HCT116 (cell line): Measurements from ENCODE around the gene CCNL2. TPM values are rescaled to one million over a fixed set of nuclear protein-coding genes. Genes with fewer than 3 reads are reported as not detected.
"Not testable (repeated sequence)": the region's sequence is repeated elsewhere in the genome, so short reads cannot be mapped to it uniquely, and the experiment has no call there.

Experiments used
- ATAC-seq: fragments of 200-7000 bp; cut with Tn5 transposase; 2 replicates; pipeline ENCODE4 v1.9.1; 2020; ENCODE audit warnings: mild to moderate bottlenecking, moderate library complexity
- BruUV-seq: library from RNA; stranded (reverse); fragments of 400-500 nt; replicated peaks from 2 replicates; lab custom pipeline; 2021; lab: Mats Ljungman, UMichigan
- CTCF ChIA-PET: fragments of 300-600 bp; sonication (Branson Sonifier 250); formaldehyde crosslinking; loops from one replicate; lab custom pipeline; 2021; ENCODE audit warnings: antibody characterized with exemption; lab: Charles Lee
- POLR2A ChIA-PET: fragments of 300-600, 350-600 bp; sonication (Branson Sonifier 250); formaldehyde crosslinking; loops from one replicate; lab custom pipeline; 2021; ENCODE audit warnings: antibody characterized with exemption; lab: Charles Lee
- RAD21 ChIA-PET, 2 experiments: fragments of 300-600 bp; sonication (Branson Sonifier 250); formaldehyde crosslinking; loops; one replicate each; lab custom pipeline; 2023; ENCODE audit warnings: low total read pairs in 2 of 2; ENCODE audit not compliant: uncharacterized antibody in 2 of 2, unreplicated experiment in 2 of 2, low non-redundant PET in 1 of 2; lab: Charles Lee
- DNase-seq: peaks from one replicate; pipeline ENCODE4 v3.0.0-alpha.2; 2010; ENCODE audit warnings: low read depth, low spot score
- H2AFZ ChIP-seq: fragments of 200-600 bp; shearing (Covaris generic), sonication (generic); 2 replicates; pipeline ENCODE4 v1.6.1; 2017; ENCODE audit warnings: low read depth, mixed run types, mixed read lengths, antibody characterized with exemption, low read length; ENCODE audit not compliant: poor library complexity, severe bottlenecking
- H3K27ac ChIP-seq: 2 replicates; pipeline ENCODE4 v1.5.1; 2012; ENCODE audit warnings: low read depth, low read length
- H3K27me3 ChIP-seq: fragments of 200-600 bp; sonication (generic); 2 replicates; pipeline ENCODE4 v1.6.1; 2016; ENCODE audit warnings: mixed run types, low read length, mixed read lengths; ENCODE audit not compliant: insufficient read depth
- H3K36me3 ChIP-seq, 2 experiments: fragments of 200-500 bp in 1 of 2; fragments of 200-600 bp in 1 of 2; sonication (Bioruptor generic) in 1 of 2; sonication (generic) in 1 of 2; 2 replicates each; pipeline versions ENCODE4 v1.5.1 to v1.6.1; 2014 to 2016; ENCODE audit warnings: low read length in 2 of 2, inconsistent platforms in 1 of 2, mixed read lengths in 1 of 2, mixed run types in 1 of 2; ENCODE audit not compliant: insufficient read depth in 2 of 2, control insufficient read depth in 1 of 2
- H3K4me1 ChIP-seq, 2 experiments: fragments of 200-600 bp in 1 of 2; sonication (generic) in 1 of 2; 2 replicates each; pipeline versions ENCODE4 v1.5.1 to v1.6.1; 2012 to 2017; ENCODE audit warnings: low read length in 2 of 2, inconsistent platforms in 1 of 2, mild to moderate bottlenecking in 1 of 2, mixed read lengths in 1 of 2, mixed run types in 1 of 2, moderate library complexity in 1 of 2; ENCODE audit not compliant: insufficient read depth in 2 of 2, control insufficient read depth in 1 of 2
- H3K4me2 ChIP-seq: fragments of 200-600 bp; sonication (generic); 2 replicates; pipeline ENCODE4 v1.6.1; 2017; ENCODE audit warnings: mixed run types, low read length, mixed read lengths
- H3K4me3 ChIP-seq, 2 experiments: fragments of 200-600 bp in 1 of 2; sonication (generic) in 1 of 2; replicated peaks in 1 of 2; 2 replicates each; pipeline ENCODE4 v1.5.1; 2011 to 2016; ENCODE audit warnings: low read length in 2 of 2, control low read depth in 1 of 2, low read depth in 1 of 2, mild to moderate bottlenecking in 1 of 2, mixed read lengths in 1 of 2, mixed run types in 1 of 2
- H3K79me2 ChIP-seq: fragments of 200-600 bp; sonication (generic); 2 replicates; pipeline ENCODE4 v1.6.1; 2017; ENCODE audit warnings: mild to moderate bottlenecking, mixed run types, low read length, moderate library complexity, mixed read lengths; ENCODE audit not compliant: insufficient read depth
- H3K9ac ChIP-seq: fragments of 200-600 bp; sonication (generic); 2 replicates; pipeline ENCODE4 v1.6.1; 2016; ENCODE audit warnings: low read length, mixed read lengths
- H3K9me2 ChIP-seq: fragments of 200-600 bp; sonication (generic), shearing (Covaris generic); 2 replicates; pipeline ENCODE4 v1.6.1; 2017; ENCODE audit warnings: mixed run types, mild to moderate bottlenecking, moderate library complexity; ENCODE audit not compliant: insufficient read depth
- H3K9me3 ChIP-seq, 2 experiments: fragments of 200-500 bp in 1 of 2; fragments of 200-600 bp in 1 of 2; sonication (Bioruptor generic) in 1 of 2; sonication (generic) in 1 of 2; 2 replicates each; pipeline ENCODE4 v1.6.1; 2014 to 2017; ENCODE audit warnings: low read length in 2 of 2, mixed read lengths in 2 of 2, inconsistent platforms in 1 of 2, low read depth in 1 of 2, mild to moderate bottlenecking in 1 of 2, mixed run types in 1 of 2, moderate library complexity in 1 of 2; ENCODE audit not compliant: control insufficient read depth in 1 of 2, insufficient read depth in 1 of 2
- H4K20me1 ChIP-seq: fragments of 200-600 bp; sonication (generic), shearing (Covaris generic); 2 replicates; pipeline ENCODE4 v1.6.1; 2017; ENCODE audit warnings: mixed run types, mild to moderate bottlenecking, moderate library complexity; ENCODE audit not compliant: insufficient read depth
- EZH2phosphoT487 ChIP-seq: fragments of 200-600 bp; IDR thresholded peaks from 2 replicates; pipeline ENCODE4 v1.6.1; 2018; ENCODE audit warnings: antibody characterized with exemption, borderline replicate concordance
- JUND ChIP-seq: IDR thresholded peaks from 2 replicates; pipeline ENCODE4 v1.6.1; 2012
- POLR2A ChIP-seq: IDR thresholded peaks from 2 replicates; pipeline ENCODE4 v1.7.0; 2011; ENCODE audit warnings: borderline replicate concordance; ENCODE audit not compliant: insufficient read depth, insufficient read length; ENCODE audit errors: extremely low read depth
- POLR2AphosphoS5 ChIP-seq: IDR thresholded peaks from 2 replicates; pipeline ENCODE4 v1.6.1; 2011; ENCODE audit warnings: mild to moderate bottlenecking, low read depth, low read length, moderate library complexity
- intact Hi-C: fragments of 100-400 bp; cut with micrococcal nuclease; formaldehyde crosslinking; loops from 2 replicates; pipeline ENCODE4 v1.10.0; 2022
- total RNA-seq: library from RNA; stranded (reverse); gene quantifications from one replicate; pipeline ENCODE4 v1.2.1, GENCODE V29; 2021; ENCODE audit not compliant: unreplicated experiment

The CCNL2 gene
- total RNA-seq, 1 experiment from 2014 or later: 173 TPM

DNA sequence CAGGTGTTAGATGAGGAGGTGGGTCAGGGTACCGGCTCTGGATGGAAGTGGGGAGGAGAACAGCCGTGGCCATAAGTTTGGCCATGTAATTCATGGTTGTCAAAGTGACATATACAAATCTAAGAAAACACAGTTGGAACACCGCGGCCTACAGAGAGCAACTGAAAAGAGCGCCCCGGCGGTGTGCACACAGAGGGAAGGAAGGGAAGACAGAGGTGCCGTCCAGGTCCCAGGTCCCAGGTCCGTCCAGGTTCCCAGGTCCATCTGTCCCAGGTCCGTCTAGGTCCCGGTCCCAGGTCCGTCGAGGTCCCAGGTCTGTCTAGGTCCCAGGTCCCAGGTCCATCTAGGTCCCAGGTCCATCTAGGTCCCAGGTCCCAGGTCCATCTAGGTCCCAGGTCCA lies 12.5 kb upstream of the CCNL2 start:
- Histone ChIP-seq H3K4me1 (peaks cover 6% of the 10 kb centered on the region in 2 experiments), H3K4me2 (no peak overlapping the region), H3K9ac (no peak overlapping the region), H2AFZ (no peak overlapping the region), H3K9me2 (no peaks in the 10 kb centered on the region), H4K20me1 (peaks cover 4% of the 10 kb centered on the region; the same call in 1 of the 2 replicates), H3K27me3 (no peaks in the 10 kb centered on the region), H3K9me3 (peaks cover 0 to 4% of the 10 kb centered on the region in 2 experiments; a peak in 1 of 4 replicates), H3K4me3 (no peak overlapping the region), H3K27ac (no peak overlapping the region), H3K79me2 (peaks cover 31% of the 10 kb centered on the region), H3K36me3 (peaks cover 0 to 6% of the 10 kb centered on the region in 2 experiments; a peak in 1 of 4 replicates)
- ChIA-PET RAD21 (no interaction called here), POLR2A (interaction anchor here (0.6 kb wide), 1 partner anchor 9 kb away, joined by 3 read pairs; no protein-coding TSS in a partner anchor), CTCF (no interaction called here)
- intact Hi-C loops: no loop called here
- no TSS peak for BruUV-seq
- no peak for DNase-seq
- ATAC-seq: no peak
- TF ChIP-seq JUND (peak; percentile 15; the same call in 1 of the 2 replicates), POLR2AphosphoS5 (peak; percentile 41; the same call in 1 of the 2 replicates), POLR2A (peak; percentile 17), EZH2phosphoT487 (no peak)

DNA sequence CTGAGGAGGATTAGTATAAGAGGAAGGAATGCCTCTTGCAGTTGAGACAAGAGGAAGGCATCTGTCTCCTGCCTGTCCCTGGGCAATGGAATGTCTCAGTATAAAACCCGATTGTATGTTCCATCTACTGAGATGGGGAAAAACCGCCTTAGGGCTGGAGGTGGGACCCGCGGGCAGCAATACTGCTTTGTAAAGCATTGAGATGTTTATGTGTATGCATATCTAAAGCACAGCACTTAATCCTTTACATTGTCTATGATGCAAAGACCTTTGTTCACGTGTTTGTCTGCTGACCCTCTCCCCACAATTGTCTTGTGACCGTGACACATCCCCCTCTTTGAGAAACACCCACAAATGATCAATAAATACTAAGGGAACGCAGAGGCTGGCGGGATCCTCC lies 11.1 kb upstream of the CCNL2 start:
- intact Hi-C loops, H3K4me2 ChIP-seq: not testable (repeated sequence)
- POLR2A ChIA-PET: interaction anchor here (1.0 kb wide), 1 partner anchor 22 kb away, joined by 3 read pairs; no protein-coding TSS in a partner anchor

More for the DNA sequence above, 11.1 kb upstream of the CCNL2 start:
- DNase-seq, H3K9me2 ChIP-seq, H3K9me3 ChIP-seq, H4K20me1 ChIP-seq, H3K27ac ChIP-seq, ATAC-seq, H3K4me3 ChIP-seq, H3K9ac ChIP-seq, H2AFZ ChIP-seq, CTCF ChIA-PET, H3K27me3 ChIP-seq, BruUV-seq: not testable (repeated sequence)
- Histone ChIP-seq H3K36me3 (peaks cover 5 to 18% of the 10 kb centered on the region in 2 experiments; a peak in 3 of 4 replicates), H3K79me2 (peaks cover 45% of the 10 kb centered on the region), H3K4me1 (peaks cover 16 to 18% of the 10 kb centered on the region in 2 experiments)
- RAD21 ChIA-PET: interaction anchor here in 1 of 2 experiments (0.6 kb wide), 1 partner anchor 12 kb away, joined by 6 read pairs; no protein-coding TSS in a partner anchor
